ENCODE data around the gene ADAMTSL3. TPM values are rescaled to one million over a fixed set of nuclear protein-coding genes. Genes with fewer than 3 reads are reported as not detected.

The ADAMTSL3 gene
- total and polyA plus RNA-seq, 2 experiments from 2014 or later, result 0.61 to 0.87 TPM

DNA sequence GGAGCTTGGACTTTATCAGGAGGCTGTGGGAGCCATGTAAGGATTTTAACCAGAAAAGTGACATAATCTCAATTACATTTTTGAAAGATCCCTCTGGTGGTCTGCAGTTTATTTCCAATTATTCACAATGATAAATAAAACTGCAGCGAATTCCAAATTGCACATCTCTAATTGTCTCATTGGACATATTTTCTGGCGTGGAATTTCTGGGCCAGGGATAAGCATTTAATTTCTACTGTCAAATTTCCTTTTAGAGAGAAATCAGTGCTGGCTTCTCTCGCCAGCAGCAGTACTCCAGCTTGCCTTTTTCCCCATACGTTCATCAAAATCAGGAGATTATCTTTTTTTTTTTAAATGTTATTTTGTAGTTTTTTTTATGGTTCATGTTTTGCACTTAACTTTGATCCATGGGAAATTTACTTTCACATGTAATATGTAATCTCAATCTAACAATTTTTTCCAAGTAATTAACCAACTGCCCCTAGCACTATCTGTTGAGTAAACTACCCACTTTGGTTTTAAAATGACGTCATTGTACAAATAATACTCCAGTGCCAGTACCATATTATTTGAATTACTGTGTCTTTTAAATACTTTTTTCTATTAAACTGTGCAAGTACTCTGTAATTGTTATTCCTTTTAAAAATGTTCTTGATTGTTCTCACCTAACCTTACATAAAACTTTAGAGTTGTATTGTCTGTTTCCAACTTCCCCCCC is 251.8 kb downstream of the ADAMTSL3 start:
- H4K20me1 ChIP-seq (replicated peaks; ENCODE audit: insufficient read depth), result no peaks in the 10 kb centered on the region
- H3K4me3 Mint-ChIP-seq, result no peak overlapping the region
- H3K27ac Mint-ChIP-seq, result no peak overlapping the region
- H3K27ac ChIP-seq (ENCODE audit: low read depth), result no peak overlapping the region
- no peaks in the 10 kb centered on the region; the same call in 2 of the 3 replicates for H3K4me1 Mint-ChIP-seq
- TF ChIP-seq EZH2phosphoT487 (IDR thresholded peaks at IDR 0.05; ENCODE audit: unreplicated experiment) (no peak), POLR2AphosphoS5 (IDR thresholded peaks at IDR 0.05; ENCODE audit: low read depth) (no peak), ZNF331 (CRISPR knock-in tag; IDR thresholded peaks at IDR 0.05; ENCODE audit: low read depth) (no peak), STAT1 (IDR thresholded peaks at IDR 0.05; ENCODE audit: unreplicated experiment) (no peak), JUNB (IDR thresholded peaks at IDR 0.05; ENCODE audit: unreplicated experiment) (no peak)
- TF ChIP-seq, protein P1, sequence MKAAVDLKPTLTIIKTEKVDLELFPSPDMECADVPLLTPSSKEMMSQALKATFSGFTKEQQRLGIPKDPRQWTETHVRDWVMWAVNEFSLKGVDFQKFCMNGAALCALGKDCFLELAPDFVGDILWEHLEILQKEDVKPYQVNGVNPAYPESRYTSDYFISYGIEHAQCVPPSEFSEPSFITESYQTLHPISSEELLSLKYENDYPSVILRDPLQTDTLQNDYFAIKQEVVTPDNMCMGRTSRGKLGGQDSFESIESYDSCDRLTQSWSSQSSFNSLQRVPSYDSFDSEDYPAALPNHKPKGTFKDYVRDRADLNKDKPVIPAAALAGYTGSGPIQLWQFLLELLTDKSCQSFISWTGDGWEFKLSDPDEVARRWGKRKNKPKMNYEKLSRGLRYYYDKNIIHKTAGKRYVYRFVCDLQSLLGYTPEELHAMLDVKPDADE (IDR thresholded peaks at IDR 0.05), result no peak
- TF ChIP-seq, protein P2, sequence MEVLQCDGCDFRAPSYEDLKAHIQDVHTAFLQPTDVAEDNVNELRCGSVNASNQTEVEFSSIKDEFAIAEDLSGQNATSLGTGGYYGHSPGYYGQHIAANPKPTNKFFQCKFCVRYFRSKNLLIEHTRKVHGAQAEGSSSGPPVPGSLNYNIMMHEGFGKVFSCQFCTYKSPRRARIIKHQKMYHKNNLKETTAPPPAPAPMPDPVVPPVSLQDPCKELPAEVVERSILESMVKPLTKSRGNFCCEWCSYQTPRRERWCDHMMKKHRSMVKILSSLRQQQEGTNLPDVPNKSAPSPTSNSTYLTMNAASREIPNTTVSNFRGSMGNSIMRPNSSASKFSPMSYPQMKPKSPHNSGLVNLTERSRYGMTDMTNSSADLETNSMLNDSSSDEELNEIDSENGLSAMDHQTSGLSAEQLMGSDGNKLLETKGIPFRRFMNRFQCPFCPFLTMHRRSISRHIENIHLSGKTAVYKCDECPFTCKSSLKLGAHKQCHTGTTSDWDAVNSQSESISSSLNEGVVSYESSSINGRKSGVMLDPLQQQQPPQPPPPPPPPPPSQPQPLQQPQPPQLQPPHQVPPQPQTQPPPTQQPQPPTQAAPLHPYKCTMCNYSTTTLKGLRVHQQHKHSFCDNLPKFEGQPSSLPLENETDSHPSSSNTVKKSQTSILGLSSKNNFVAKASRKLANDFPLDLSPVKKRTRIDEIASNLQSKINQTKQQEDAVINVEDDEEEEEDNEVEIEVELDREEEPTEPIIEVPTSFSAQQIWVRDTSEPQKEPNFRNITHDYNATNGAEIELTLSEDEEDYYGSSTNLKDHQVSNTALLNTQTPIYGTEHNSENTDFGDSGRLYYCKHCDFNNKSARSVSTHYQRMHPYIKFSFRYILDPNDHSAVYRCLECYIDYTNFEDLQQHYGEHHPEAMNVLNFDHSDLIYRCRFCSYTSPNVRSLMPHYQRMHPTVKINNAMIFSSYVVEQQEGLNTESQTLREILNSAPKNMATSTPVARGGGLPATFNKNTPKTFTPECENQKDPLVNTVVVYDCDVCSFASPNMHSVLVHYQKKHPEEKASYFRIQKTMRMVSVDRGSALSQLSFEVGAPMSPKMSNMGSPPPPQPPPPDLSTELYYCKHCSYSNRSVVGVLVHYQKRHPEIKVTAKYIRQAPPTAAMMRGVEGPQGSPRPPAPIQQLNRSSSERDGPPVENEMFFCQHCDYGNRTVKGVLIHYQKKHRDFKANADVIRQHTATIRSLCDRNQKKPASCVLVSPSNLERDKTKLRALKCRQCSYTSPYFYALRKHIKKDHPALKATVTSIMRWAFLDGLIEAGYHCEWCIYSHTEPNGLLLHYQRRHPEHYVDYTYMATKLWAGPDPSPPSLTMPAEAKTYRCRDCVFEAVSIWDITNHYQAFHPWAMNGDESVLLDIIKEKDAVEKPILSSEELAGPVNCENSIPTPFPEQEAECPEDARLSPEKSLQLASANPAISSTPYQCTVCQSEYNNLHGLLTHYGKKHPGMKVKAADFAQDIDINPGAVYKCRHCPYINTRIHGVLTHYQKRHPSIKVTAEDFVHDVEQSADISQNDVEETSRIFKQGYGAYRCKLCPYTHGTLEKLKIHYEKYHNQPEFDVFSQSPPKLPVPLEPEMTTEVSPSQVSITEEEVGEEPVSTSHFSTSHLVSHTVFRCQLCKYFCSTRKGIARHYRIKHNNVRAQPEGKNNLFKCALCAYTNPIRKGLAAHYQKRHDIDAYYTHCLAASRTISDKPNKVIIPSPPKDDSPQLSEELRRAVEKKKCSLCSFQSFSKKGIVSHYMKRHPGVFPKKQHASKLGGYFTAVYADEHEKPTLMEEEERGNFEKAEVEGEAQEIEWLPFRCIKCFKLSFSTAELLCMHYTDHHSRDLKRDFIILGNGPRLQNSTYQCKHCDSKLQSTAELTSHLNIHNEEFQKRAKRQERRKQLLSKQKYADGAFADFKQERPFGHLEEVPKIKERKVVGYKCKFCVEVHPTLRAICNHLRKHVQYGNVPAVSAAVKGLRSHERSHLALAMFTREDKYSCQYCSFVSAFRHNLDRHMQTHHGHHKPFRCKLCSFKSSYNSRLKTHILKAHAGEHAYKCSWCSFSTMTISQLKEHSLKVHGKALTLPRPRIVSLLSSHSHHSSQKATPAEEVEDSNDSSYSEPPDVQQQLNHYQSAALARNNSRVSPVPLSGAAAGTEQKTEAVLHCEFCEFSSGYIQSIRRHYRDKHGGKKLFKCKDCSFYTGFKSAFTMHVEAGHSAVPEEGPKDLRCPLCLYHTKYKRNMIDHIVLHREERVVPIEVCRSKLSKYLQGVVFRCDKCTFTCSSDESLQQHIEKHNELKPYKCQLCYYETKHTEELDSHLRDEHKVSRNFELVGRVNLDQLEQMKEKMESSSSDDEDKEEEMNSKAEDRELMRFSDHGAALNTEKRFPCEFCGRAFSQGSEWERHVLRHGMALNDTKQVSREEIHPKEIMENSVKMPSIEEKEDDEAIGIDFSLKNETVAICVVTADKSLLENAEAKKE (CRISPR knock-in tag; IDR thresholded peaks at IDR 0.05), result no peak
- TF ChIP-seq, protein P3, sequence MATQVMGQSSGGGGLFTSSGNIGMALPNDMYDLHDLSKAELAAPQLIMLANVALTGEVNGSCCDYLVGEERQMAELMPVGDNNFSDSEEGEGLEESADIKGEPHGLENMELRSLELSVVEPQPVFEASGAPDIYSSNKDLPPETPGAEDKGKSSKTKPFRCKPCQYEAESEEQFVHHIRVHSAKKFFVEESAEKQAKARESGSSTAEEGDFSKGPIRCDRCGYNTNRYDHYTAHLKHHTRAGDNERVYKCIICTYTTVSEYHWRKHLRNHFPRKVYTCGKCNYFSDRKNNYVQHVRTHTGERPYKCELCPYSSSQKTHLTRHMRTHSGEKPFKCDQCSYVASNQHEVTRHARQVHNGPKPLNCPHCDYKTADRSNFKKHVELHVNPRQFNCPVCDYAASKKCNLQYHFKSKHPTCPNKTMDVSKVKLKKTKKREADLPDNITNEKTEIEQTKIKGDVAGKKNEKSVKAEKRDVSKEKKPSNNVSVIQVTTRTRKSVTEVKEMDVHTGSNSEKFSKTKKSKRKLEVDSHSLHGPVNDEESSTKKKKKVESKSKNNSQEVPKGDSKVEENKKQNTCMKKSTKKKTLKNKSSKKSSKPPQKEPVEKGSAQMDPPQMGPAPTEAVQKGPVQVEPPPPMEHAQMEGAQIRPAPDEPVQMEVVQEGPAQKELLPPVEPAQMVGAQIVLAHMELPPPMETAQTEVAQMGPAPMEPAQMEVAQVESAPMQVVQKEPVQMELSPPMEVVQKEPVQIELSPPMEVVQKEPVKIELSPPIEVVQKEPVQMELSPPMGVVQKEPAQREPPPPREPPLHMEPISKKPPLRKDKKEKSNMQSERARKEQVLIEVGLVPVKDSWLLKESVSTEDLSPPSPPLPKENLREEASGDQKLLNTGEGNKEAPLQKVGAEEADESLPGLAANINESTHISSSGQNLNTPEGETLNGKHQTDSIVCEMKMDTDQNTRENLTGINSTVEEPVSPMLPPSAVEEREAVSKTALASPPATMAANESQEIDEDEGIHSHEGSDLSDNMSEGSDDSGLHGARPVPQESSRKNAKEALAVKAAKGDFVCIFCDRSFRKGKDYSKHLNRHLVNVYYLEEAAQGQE (IDR thresholded peaks at IDR 0.05; ENCODE audit: unreplicated experiment), result no peak
- TF ChIP-seq, protein P4, sequence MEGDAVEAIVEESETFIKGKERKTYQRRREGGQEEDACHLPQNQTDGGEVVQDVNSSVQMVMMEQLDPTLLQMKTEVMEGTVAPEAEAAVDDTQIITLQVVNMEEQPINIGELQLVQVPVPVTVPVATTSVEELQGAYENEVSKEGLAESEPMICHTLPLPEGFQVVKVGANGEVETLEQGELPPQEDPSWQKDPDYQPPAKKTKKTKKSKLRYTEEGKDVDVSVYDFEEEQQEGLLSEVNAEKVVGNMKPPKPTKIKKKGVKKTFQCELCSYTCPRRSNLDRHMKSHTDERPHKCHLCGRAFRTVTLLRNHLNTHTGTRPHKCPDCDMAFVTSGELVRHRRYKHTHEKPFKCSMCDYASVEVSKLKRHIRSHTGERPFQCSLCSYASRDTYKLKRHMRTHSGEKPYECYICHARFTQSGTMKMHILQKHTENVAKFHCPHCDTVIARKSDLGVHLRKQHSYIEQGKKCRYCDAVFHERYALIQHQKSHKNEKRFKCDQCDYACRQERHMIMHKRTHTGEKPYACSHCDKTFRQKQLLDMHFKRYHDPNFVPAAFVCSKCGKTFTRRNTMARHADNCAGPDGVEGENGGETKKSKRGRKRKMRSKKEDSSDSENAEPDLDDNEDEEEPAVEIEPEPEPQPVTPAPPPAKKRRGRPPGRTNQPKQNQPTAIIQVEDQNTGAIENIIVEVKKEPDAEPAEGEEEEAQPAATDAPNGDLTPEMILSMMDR (conservative IDR thresholded peaks at IDR 0.05; ENCODE audit: low read depth in 2 of 2), result no peak
- no peak overlapping the region for H2AFZ ChIP-seq
- no peak for DNase-seq (ENCODE audit: low spot score)
- H3K27me3 ChIP-seq (ENCODE audit: insufficient read depth), result no peaks in the 10 kb centered on the region
- no peaks in the 10 kb centered on the region for H3K9me2 ChIP-seq (ENCODE audit: insufficient read depth)
- peaks cover 1% of the 10 kb centered on the region for H3K27me3 Mint-ChIP-seq (ENCODE audit: insufficient read depth, low read depth, poor library complexity)
- no peaks in the 10 kb centered on the region for H3F3A ChIP-seq (replicated peaks; ENCODE audit: low read depth)
- H3K9me3 Mint-ChIP-seq, result peaks cover 9% of the 10 kb centered on the region; the same call in 2 of the 3 replicates
- no peak overlapping the region for H3K4me3 ChIP-seq
- H3K79me2 ChIP-seq (replicated peaks; ENCODE audit: insufficient read depth), result no peaks in the 10 kb centered on the region
- H3K36me3 ChIP-seq (ENCODE audit: insufficient read depth), result 0 out of 2 replicates have a peak, but pooled peaks cover 6% of the 10 kb centered on the region
- H3K36me3 Mint-ChIP-seq (ENCODE audit: low read depth), result no peaks in the 10 kb centered on the region
- no peaks in the 10 kb centered on the region for H3K4me1 ChIP-seq (ENCODE audit: insufficient read depth)
- ATAC-seq, result no peak
- H3K4me2 ChIP-seq, result no peak overlapping the region
